Hematopoietic multipotent progenitor cell treated with erythropoietin and hydrocortisone succinate and interleukin-3 and kit ligand, for 17 days (in vitro differentiated cells): ENCODE results near the gene ZMAT1.
"Not testable (repeated sequence)": the region's sequence is repeated elsewhere in the genome, so short reads cannot be mapped to it uniquely, and the experiment has no call there.

Experiments
- DNase-seq: peaks from one replicate; pipeline ENCODE4 v3.0.0-alpha.2; 2015; ENCODE audit warnings: low spot score

The ZMAT1 gene

GRCh38 chrX:101931488-101932248 lies at the start of gene ZMAT1:
ZMAT1 (minus strand) TSS chrX:101932027; CDS start chrX:101932008, 19 bp downstream.
- peak; percentile 4 for DNase-seq

GRCh38 chrX:101977106-101977505 lies 45.3 kb upstream of the ZMAT1 start:
- no peak for DNase-seq

GRCh38 chrX:101973066-101973465 lies 41.2 kb upstream of the ZMAT1 start:
- no peak for DNase-seq

GRCh38 chrX:101964923-101965539 lies 33.2 kb upstream of the ZMAT1 start:
- not testable (repeated sequence) for DNase-seq

- no peak for DNase-seq
Observed at GRCh38 chrX:101958139-101958538, 26.3 kb upstream of the ZMAT1 start.

- no peak for DNase-seq
Observed at GRCh38 chrX:101957174-101957573, 25.3 kb upstream of the ZMAT1 start.

- no peak for DNase-seq
Observed at GRCh38 chrX:101956556-101956955, 24.7 kb upstream of the ZMAT1 start.

- DNase-seq = no peak
Observed at GRCh38 chrX:101950581-101950980, 18.8 kb upstream of the ZMAT1 start.

- no peak for DNase-seq
Observed at GRCh38 chrX:101932249-101932570, 383 bp upstream of the ZMAT1 start.

GRCh38 chrX:101931136-101931487 lies 715 bp downstream of the ZMAT1 start:
- DNase-seq = no peak

GRCh38 chrX:101925733-101926132 lies 6.1 kb downstream of the ZMAT1 start:
- no peak for DNase-seq

GRCh38 chrX:101918751-101919150 lies 13.1 kb downstream of the ZMAT1 start:
- DNase-seq = no peak

GRCh38 chrX:101906136-101906796 lies 25.6 kb downstream of the ZMAT1 start:
- no peak for DNase-seq

- DNase-seq = no peak
Observed at GRCh38 chrX:101904996-101905395, 26.8 kb downstream of the ZMAT1 start.
